ENCODE results near the gene SLC22A13.
A peak's percentile ranks its signal among the peaks of the same experiment; 100 is the strongest.
"Not testable (repeated sequence)": the region's sequence is repeated elsewhere in the genome, so short reads cannot be mapped to it uniquely, and the experiment has no call there.

Gene SLC22A13

DNA sequence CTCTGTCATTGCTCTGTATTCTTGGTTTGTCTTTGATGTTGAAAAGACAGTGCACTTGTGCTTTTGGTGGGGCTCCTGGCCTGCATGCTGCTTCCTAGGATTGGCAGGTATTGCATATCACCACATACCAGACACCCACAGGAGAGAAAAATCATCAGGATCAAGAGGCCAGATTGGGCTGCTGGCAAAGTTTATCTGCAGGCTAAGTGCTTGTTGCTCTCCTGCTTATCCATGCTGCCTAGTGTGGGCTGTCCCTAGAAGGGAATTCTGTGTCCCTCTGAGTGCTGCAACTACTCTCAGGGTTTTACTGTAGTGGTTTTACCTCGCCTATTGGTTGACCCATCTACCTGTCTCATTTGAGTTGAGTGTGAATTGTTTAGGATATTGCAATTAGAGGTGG lies 833 bp upstream of the SLC22A13 start:
- DNase-seq (ENCODE audit: low read depth), result no peak

DNA sequence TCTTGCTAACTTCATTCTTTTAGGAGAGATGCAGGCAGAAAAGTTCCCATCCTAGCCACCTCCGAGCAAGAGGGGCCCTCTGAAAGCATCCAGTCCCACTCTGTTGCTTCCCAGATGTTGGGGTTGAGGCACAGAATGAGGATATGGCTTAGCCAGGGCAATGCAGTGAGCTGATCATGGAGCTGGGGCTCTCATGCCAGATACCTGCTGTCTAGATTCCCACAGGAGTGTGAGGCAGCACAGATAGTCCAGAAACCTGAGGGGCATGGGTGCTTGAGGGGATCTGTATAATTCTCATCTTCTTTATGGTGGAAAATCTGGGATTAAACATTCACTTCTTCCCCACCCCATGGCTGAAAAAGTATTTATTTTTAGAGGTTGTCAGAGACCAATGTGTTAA lies 1.2 kb downstream of the SLC22A13 start:
- no peak for DNase-seq (ENCODE audit: low read depth)

DNA sequence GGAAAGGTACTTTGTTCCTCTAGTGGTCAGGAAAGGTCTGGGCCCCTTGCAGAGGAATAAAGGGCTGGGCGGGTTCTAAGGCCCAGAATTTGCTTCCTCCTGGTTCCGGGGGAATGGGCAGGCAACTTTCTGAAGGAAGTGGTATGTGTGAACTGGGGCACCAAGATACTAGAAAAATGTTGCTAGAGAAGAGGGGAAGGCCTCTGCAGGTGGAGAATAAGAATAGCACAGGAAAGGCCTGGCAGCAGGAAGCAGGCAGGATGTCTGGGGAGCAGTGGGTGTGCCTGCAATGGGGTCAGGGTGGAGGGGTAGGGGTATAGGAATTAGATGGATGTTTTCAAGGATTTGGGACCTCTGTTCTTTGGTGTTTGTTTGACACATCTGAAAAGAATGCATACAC lies 2.0 kb downstream of the SLC22A13 start:
- no peak for DNase-seq (ENCODE audit: low read depth)

DNA sequence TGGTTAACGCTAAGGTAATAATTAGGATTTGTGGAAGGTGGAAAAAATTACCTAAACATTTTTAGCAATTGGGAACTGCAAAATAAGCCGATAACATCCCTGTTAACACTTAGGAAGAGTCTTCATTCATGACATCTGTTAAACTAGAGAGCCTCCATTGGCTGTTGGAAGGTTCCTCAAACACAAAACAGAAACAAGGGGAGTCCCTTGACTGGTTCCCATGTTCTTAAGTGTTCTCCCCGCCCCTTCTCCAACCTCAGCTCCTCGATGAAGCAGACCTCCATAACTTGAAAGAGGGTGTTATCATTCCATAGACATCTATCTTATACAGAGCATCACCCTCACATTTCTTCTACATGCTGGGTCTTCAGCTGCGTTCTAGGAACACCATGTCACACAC lies 2.5 kb downstream of the SLC22A13 start:
- DNase-seq (ENCODE audit: low read depth), result no peak

DNA sequence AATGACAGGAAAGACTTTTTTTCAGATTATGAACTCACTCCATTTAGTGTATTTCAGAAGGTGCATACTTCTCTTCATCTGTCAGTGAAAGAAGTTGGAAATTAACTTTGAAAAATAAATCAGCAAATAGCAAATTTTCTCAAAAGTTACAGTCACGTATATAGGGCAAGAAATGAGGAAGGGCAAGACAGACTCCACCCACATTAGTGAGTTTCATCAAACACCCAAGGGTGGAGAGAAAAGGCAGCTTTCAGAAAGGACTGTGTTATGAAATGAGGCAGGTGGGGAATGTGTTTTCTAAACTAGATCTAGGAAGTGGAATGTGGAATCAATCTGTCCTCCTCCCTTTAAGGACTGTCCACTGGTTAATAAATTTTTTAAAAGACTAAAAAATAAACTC lies 2.9 kb downstream of the SLC22A13 start:
- no peak for DNase-seq (ENCODE audit: low read depth)

DNA sequence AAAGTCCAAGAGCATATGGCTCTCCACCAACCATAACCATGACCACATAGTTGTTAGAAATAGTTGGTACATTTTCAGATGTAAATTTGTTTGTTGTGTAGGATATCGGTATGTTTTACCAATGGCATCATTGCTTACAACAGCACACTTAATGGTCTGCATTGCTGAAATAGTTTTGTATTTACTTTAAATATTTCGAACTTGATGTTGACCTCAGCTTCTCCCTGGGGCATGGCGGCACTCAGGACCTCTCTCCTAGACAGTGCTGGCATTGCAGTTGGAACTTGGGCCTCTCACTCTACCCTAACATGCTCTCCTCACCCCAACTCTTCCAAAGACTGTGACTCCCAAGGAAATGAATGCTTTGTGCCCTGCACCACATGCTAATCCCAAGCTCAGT lies 5.0 kb downstream of the SLC22A13 start:
- DNase-seq (ENCODE audit: low read depth), result no peak

- DNase-seq (ENCODE audit: low read depth), result no peak
Observed at GRCh38 chr3:38271553-38271952, 5.9 kb downstream of the SLC22A13 start.

DNA sequence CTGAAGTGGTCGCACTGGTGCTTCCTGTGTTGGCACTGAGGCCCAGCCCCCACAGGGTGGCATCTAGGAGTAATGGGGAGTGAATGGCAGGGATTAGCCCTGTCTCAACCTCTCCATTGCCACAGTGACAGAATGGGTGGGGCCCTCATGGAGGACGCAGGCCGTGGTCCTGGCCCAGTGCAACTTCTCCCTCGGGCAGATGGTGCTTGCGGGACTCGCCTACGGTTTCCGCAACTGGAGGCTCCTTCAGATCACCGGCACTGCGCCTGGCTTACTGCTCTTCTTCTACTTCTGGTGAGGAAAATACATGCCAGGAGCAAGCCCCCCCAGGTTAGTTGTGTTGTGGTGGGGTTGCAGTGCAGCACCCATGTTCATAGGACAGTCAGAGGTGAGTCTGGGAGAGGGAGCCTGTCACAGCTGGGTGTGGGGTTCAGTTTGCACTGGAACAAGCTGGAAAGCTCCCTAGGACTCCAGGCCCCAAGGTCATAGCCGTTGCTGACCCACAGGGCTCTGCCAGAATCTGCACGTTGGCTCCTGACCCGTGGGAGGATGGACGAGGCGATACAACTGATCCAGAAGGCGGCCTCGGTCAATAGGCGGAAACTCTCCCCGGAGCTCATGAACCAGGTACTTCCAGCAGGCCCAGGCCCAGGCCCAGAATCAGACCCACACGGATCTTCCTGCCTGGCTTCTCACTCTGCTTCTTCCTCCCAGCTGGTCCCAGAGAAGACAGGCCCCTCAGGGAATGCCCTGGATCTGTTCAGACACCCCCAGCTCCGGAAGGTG lies 9.4 kb downstream of the SLC22A13 start:
- no peak for DNase-seq (ENCODE audit: low read depth)

- DNase-seq (ENCODE audit: low read depth), result no peak
Observed at GRCh38 chr3:38275658-38276057, 10.0 kb downstream of the SLC22A13 start.

GRCh38 chr3:38276081-38276916 lies 10.7 kb downstream of the SLC22A13 start:
- DNase-seq (ENCODE audit: low read depth), result no peak

- DNase-seq (ENCODE audit: low read depth), result no peak
Observed at GRCh38 chr3:38276917-38277630, 11.5 kb downstream of the SLC22A13 start.

DNA sequence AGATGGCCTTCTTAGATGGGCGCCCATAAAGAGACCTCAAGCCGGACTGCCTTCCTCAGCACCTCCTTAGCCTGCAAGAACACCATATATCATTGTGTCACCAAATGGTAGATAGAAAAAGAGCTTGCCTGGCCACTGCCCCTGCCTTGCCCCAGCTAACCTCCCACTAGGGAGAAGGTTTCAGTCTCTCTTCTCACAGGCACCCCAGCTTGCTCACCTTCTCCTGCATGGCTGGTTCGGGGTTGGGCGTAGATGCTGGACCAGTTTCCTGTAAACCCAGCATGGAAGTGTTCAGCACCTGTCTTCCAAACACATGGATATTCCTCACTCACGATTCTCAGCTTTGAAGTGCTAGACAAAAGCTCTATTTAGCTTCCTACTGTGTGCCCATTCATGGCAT lies 13.2 kb downstream of the SLC22A13 start:
- DNase-seq (ENCODE audit: low read depth), result no peak

DNA sequence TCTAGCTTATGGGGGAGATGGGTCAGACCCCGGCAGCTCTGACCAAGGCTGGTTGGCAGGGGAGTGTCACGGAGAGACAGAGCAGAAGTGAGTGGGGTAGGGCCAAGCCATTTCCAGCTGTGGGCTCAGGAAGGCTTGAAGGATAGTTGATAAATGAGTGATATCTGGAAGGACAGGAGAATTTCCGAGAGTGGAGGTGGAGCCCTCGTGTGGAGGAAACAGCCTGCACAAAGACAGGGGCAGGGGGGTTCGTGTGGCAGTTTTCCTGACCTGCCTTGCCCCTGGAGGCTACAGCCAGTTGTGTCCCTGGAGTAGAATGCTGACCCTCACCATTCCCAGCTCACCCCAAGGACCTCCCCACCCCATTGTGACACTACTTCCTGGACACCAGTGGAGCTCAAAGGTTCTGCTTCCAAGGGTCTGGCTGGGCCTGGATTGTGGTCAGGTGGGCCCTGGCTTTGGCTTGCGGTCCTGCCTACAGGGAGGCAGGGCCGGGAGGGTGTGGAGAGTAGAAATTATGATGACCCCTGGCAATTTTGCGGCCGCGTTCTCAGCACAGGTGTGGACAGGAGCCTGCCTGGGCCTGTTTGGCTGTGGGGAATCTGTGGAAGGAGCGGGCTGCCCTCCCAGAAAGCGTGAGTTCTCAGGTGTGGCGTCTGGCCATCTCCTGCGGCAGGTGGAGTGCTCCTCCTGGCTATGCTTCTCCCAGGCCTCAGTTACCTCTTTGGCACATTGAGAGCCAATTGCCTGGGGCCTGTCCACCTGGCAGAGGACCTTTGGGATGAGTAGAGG lies 16.5 kb downstream of the SLC22A13 start, which contains the start of gene SLC22A14:
Gene SLC22A14, plus strand, starts transcription at position 400 of the 792 bp plus-strand sequence. CDS start 23,733 bp downstream, outside the sequence.
- no peak for DNase-seq (ENCODE audit: low read depth)

GRCh38 chr3:38283810-38284755 lies 18.5 kb downstream of the SLC22A13 start:
- DNase-seq (ENCODE audit: low read depth), result peak; percentile 8

DNA sequence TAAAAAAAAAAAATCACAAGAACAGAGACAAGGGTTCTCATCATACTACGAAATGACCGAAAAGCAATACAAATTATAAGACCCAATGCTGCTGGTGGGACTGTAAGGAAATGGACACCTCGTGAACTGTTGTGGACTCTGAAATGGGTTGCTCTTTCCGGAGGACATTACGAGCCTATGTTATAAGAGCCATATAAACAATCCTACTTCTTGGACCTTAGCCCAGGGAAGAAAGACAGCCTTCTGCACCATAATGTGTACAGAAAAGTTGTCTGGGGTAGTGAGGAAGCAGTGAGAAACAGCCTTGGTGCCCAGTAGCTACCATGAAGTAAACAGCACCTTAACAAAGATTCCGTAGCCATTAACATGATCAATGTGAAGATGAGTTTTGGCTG lies 19.1 kb downstream of the SLC22A13 start:
- no peak for DNase-seq (ENCODE audit: low read depth)

DNA sequence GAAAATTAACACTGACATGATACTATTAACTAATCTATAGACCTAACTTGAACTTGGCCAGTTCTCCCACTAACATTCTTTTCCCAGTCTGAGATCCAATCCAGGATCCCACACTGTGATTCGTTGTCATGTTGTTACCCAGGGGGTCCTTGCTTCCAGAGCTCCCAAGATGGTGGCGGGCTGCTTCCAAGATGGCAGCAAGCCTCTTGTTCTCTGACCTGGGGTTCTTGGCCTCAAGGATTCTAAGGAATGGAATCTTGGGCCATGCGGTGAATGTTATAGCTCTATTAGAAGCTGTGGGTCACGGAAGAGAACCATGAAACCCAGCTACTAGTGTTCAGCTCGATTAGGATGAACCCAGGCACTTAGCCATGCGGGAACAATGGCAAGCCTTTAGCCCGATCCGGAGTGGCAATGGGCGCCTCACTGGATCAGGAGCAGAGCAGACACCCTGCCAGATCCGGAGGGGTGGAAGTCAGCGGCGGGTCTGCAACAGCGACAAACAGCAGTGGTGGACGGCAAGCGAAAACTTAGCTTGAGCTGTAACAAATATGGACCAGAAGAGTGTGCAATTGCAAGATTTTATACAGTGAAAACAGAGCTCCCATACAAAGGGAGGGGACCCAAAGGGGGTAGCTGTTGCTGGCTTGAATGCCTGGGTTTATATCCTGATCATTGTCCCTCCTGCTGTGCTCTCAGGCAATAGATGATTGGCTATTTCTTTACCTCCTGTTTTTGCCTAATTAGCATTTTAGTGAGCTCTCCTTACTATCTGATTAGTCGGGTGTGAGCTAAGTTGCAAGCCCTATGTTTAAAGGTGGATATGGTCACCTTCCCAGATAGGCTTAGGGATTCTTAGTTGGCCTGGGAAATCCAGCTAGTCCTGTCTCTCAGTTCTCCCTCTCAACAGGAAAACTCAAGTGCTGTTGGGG lies 23.9 kb downstream of the SLC22A13 start:
- DNase-seq (ENCODE audit: low read depth), result not testable (repeated sequence)

DNA sequence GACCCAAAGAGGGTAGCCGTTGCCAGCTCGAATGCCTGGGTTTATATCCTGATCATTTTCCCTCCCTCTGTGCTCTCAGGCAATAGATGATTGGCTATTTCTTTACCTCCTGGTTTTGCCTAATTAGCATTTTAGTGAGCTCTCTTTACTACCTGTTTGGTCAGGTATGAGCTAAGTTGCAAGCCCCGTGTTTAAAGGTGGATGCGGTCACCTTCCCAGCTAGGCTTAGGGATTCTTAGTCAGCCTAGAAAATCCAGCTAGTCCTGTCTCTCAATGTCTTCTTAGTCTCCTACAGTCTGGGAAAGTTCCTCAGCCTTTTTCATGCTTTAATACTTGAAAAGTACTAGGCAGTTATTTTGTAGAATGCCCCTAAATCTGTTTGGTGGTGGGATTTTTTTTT lies 31.4 kb downstream of the SLC22A13 start:
- DNase-seq (ENCODE audit: low read depth), result not testable (repeated sequence)

DNA sequence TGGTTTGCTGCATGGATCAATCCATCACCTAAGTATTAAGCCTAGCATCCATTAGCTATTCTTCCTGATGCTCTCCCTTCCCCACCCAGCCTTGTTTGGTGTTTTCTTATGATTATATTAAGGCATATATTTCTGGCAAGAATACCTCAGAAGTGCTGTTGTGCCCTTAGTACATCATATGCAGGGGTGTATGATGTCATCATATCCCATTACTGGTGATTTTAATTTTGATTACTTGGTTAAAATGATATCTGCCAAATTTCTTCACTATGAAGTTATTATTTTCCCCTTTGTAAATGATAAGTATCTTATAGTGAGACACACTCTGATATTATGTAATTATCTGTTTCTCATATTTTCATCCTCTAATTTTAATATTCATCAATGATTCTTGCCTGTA lies 31.9 kb downstream of the SLC22A13 start:
- DNase-seq (ENCODE audit: low read depth), result no peak

- peak; percentile 3 for DNase-seq (ENCODE audit: low read depth)
Observed at GRCh38 chr3:38297947-38298711, 32.5 kb downstream of the SLC22A13 start.

All from non-pigmented ciliary epithelial cell (primary cell).